GM23338 (cell line): ENCODE data around the gene CNTNAP2. TPM values are rescaled to one million over a fixed set of nuclear protein-coding genes. Genes with fewer than 3 reads are reported as not detected.

ENCODE experiments used
- ATAC-seq: fragments of 200-7000 bp; cut with Tn5 transposase; 3 replicates; pipeline ENCODE4 v1.9.1; 2020
- DNase-seq: peaks from one replicate; pipeline ENCODE4 v3.0.0-alpha.2; 2015; ENCODE audit warnings: low spot score
- H2AFZ ChIP-seq: fragments of 200-600 bp; sonication (generic); 2 replicates; pipeline ENCODE4 v1.8.0; 2016; ENCODE audit warnings: antibody characterized with exemption, mild to moderate bottlenecking, moderate library complexity
- H3F3A ChIP-seq: fragments of 200-600 bp; sonication (generic); replicated peaks from 2 replicates; pipeline ENCODE4 v1.8.0; 2017; ENCODE audit warnings: antibody characterized with exemption, mixed run types, low read depth
- H3K27ac ChIP-seq: fragments of 200-600 bp; sonication (generic); 2 replicates; pipeline ENCODE4 v1.6.1; 2016; ENCODE audit warnings: low read depth
- H3K27me3 ChIP-seq: fragments of 200-600 bp; sonication (generic); 2 replicates; pipeline ENCODE4 v1.8.0; 2016; ENCODE audit warnings: mild to moderate bottlenecking, mixed run types, moderate library complexity; ENCODE audit not compliant: insufficient read depth
- H3K36me3 ChIP-seq: fragments of 200-600 bp; sonication (generic); 2 replicates; pipeline ENCODE4 v1.8.0; 2016; ENCODE audit warnings: mild to moderate bottlenecking; ENCODE audit not compliant: insufficient read depth
- H3K4me1 ChIP-seq: fragments of 200-600 bp; sonication (generic); 2 replicates; pipeline ENCODE4 v1.8.0; 2016; ENCODE audit warnings: mild to moderate bottlenecking, moderate library complexity; ENCODE audit not compliant: insufficient read depth
- H3K4me2 ChIP-seq: fragments of 200-600 bp; sonication (generic); 2 replicates; pipeline ENCODE4 v1.7.1; 2017; ENCODE audit warnings: mixed run types
- H3K4me3 ChIP-seq: fragments of 200-600 bp; sonication (generic); 2 replicates; pipeline ENCODE4 v1.6.1; 2016; ENCODE audit warnings: mixed run types
- H3K79me2 ChIP-seq: fragments of 200-600 bp; sonication (generic); replicated peaks from 2 replicates; pipeline ENCODE4 v1.8.0; 2017; ENCODE audit warnings: mild to moderate bottlenecking; ENCODE audit not compliant: insufficient read depth
- H3K9me2 ChIP-seq: fragments of 200-600 bp; sonication (generic); 2 replicates; pipeline ENCODE4 v1.8.0; 2017; ENCODE audit not compliant: insufficient read depth
- H4K20me1 ChIP-seq: fragments of 200-600 bp; sonication (generic); replicated peaks from 2 replicates; pipeline ENCODE4 v1.8.0; 2017; ENCODE audit warnings: mild to moderate bottlenecking; ENCODE audit not compliant: insufficient read depth
- H3K27ac Mint-ChIP-seq: 2 replicates; pipeline ENCODE4 v1.8.0; 2020; ENCODE audit warnings: inconsistent platforms, mild to moderate bottlenecking, moderate library complexity, mixed read lengths
- H3K27me3 Mint-ChIP-seq: 3 replicates; pipeline ENCODE4 v1.8.0; 2022; ENCODE audit warnings: low read depth, mild to moderate bottlenecking, moderate library complexity, mixed read lengths, inconsistent platforms; ENCODE audit not compliant: insufficient read depth, poor library complexity
- H3K36me3 Mint-ChIP-seq: 3 replicates; pipeline ENCODE4 v1.8.0; 2021; ENCODE audit warnings: low read depth, mild to moderate bottlenecking, inconsistent platforms, moderate library complexity, mixed read lengths
- H3K4me1 Mint-ChIP-seq: 3 replicates; pipeline ENCODE4 v1.8.0; 2020; ENCODE audit warnings: mild to moderate bottlenecking, inconsistent platforms, mixed read lengths
- H3K4me3 Mint-ChIP-seq: 3 replicates; pipeline ENCODE4 v1.8.0; 2021; ENCODE audit warnings: moderate library complexity, mild to moderate bottlenecking, inconsistent platforms, mixed read lengths
- H3K9me3 Mint-ChIP-seq: 3 replicates; pipeline ENCODE4 v1.8.0; 2020; ENCODE audit warnings: moderate library complexity, mild to moderate bottlenecking, inconsistent platforms, mixed read lengths
- CREB1 ChIP-seq: fragments of 250-450 bp; sonication (Bioruptor Pico); IDR thresholded peaks from 2 replicates; pipeline ENCODE4 v1.5.0; 2020; ENCODE audit warnings: low read depth, mild to moderate bottlenecking, moderate library complexity
- EZH2 ChIP-seq: fragments of 200-600 bp; sonication (generic); IDR thresholded peaks from one replicate; pipeline ENCODE4 v1.8.0; 2017; ENCODE audit warnings: antibody characterized with exemption, mild to moderate bottlenecking, low read depth; ENCODE audit not compliant: unreplicated experiment
- EZH2phosphoT487 ChIP-seq: fragments of 200-600 bp; sonication (generic); IDR thresholded peaks from one replicate; pipeline ENCODE4 v1.8.1; 2018; ENCODE audit warnings: antibody characterized with exemption; ENCODE audit not compliant: unreplicated experiment
- JUNB ChIP-seq: IDR thresholded peaks from one replicate; pipeline ENCODE4 v1.6.1; 2016; ENCODE audit warnings: antibody characterized with exemption; ENCODE audit not compliant: unreplicated experiment
- NANOG ChIP-seq: IDR thresholded peaks from 2 replicates; pipeline ENCODE4 v1.6.1; 2016; ENCODE audit warnings: antibody characterized with exemption, borderline replicate concordance
- POLR2AphosphoS5 ChIP-seq: IDR thresholded peaks from 2 replicates; pipeline ENCODE4 v1.6.1; 2016; ENCODE audit warnings: antibody characterized with exemption, low read depth
- REST ChIP-seq: IDR thresholded peaks from one replicate; pipeline ENCODE4 v1.6.1; 2018; ENCODE audit warnings: antibody characterized with exemption; ENCODE audit not compliant: unreplicated experiment
- STAT1 ChIP-seq: IDR thresholded peaks from one replicate; pipeline ENCODE4 v1.6.1; 2016; ENCODE audit warnings: antibody characterized with exemption; ENCODE audit not compliant: unreplicated experiment
- ZNF114 ChIP-seq: fragments of 250-450 bp; sonication (Bioruptor Pico); IDR thresholded peaks from 2 replicates; pipeline ENCODE4 v1.5.0; 2020; ENCODE audit warnings: mild to moderate bottlenecking, moderate library complexity
- ZNF462 ChIP-seq: fragments of 250-450 bp; sonication (Bioruptor Pico); IDR thresholded peaks from 2 replicates; pipeline ENCODE4 v1.5.0; 2020; ENCODE audit warnings: mild to moderate bottlenecking, moderate library complexity
- polyA plus RNA-seq: library from polyadenylated mRNA; unstranded; fragments of >200 nt; fragmentation: Nextera tagmentation; extraction: Ambion mirVana; gene quantifications from 2 replicates; pipeline ENCODE4 v1.2.1, GENCODE V29; 2016
- total RNA-seq: library from RNA; depleted of rRNA; stranded (reverse); fragments of >200 nt; shearing (Covaris generic); gene quantifications from 2 replicates; pipeline ENCODE4 v1.2.3, GENCODE V29; 2014

CNTNAP2 gene
- total and polyA plus RNA-seq, 2 experiments from 2014 or later = 38.2 to 61.3 TPM

- H3K4me2 ChIP-seq = no peak overlapping the region
- H4K20me1 ChIP-seq = no peaks in the 10 kb centered on the region
- no peak for ATAC-seq
- H3K27me3 ChIP-seq = no peaks in the 10 kb centered on the region
- no peak overlapping the region for H3K27ac Mint-ChIP-seq
- TF ChIP-seq CREB1 (CRISPR knock-in tag) (no peak), REST (no peak), STAT1 (no peak)
- H3K36me3 Mint-ChIP-seq = no peaks in the 10 kb centered on the region
- no peak for DNase-seq
- no peak overlapping the region for H3K27ac ChIP-seq
- H3F3A ChIP-seq = no peaks in the 10 kb centered on the region
- H3K4me1 ChIP-seq = no peaks in the 10 kb centered on the region
- no peak overlapping the region for H3K4me3 ChIP-seq
- no peaks in the 10 kb centered on the region for H3K9me2 ChIP-seq
- H3K4me3 Mint-ChIP-seq = no peak overlapping the region
- no peak overlapping the region for H2AFZ ChIP-seq
- H3K27me3 Mint-ChIP-seq = no peaks in the 10 kb centered on the region
- no peaks in the 10 kb centered on the region for H3K79me2 ChIP-seq
- peaks cover 13% of the 10 kb centered on the region for H3K9me3 Mint-ChIP-seq
- no peaks in the 10 kb centered on the region for H3K36me3 ChIP-seq
- peaks cover 2% of the 10 kb centered on the region; the same call in 2 of the 3 replicates for H3K4me1 Mint-ChIP-seq
Observed at GRCh38 chr7:147048864-147049263, 932.3 kb downstream of the CNTNAP2 start.

- H4K20me1 ChIP-seq = no peaks in the 10 kb centered on the region
- DNase-seq = no peak
- peaks cover 4% of the 10 kb centered on the region for H3K4me1 Mint-ChIP-seq
- H3K79me2 ChIP-seq = no peaks in the 10 kb centered on the region
- no peaks in the 10 kb centered on the region for H3K36me3 ChIP-seq
- H3K27ac Mint-ChIP-seq = no peak overlapping the region
- H2AFZ ChIP-seq = no peak overlapping the region
- no peak overlapping the region for H3K4me2 ChIP-seq
- H3K27ac ChIP-seq = no peak overlapping the region
- no peaks in the 10 kb centered on the region for H3F3A ChIP-seq
- peaks cover 9% of the 10 kb centered on the region for H3K9me3 Mint-ChIP-seq
- no peaks in the 10 kb centered on the region for H3K9me2 ChIP-seq
- no peaks in the 10 kb centered on the region for H3K36me3 Mint-ChIP-seq
- H3K4me1 ChIP-seq = no peaks in the 10 kb centered on the region
- H3K4me3 ChIP-seq = no peak overlapping the region
- no peaks in the 10 kb centered on the region for H3K27me3 ChIP-seq
- peaks cover 2% of the 10 kb centered on the region for H3K27me3 Mint-ChIP-seq
- H3K4me3 Mint-ChIP-seq = no peak overlapping the region
- no peak for ATAC-seq
- TF ChIP-seq POLR2AphosphoS5 (no peak), ZNF462 (CRISPR knock-in tag) (no peak), STAT1 (no peak), CREB1 (CRISPR knock-in tag) (no peak), NANOG (no peak), ZNF114 (no peak), EZH2phosphoT487 (no peak), JUNB (no peak), EZH2 (no peak)
Observed at GRCh38 chr7:147052818-147053217, 936.2 kb downstream of the CNTNAP2 start.
